ENCODE data around the gene MAPKAP1.

The MAPKAP1 gene

DNA sequence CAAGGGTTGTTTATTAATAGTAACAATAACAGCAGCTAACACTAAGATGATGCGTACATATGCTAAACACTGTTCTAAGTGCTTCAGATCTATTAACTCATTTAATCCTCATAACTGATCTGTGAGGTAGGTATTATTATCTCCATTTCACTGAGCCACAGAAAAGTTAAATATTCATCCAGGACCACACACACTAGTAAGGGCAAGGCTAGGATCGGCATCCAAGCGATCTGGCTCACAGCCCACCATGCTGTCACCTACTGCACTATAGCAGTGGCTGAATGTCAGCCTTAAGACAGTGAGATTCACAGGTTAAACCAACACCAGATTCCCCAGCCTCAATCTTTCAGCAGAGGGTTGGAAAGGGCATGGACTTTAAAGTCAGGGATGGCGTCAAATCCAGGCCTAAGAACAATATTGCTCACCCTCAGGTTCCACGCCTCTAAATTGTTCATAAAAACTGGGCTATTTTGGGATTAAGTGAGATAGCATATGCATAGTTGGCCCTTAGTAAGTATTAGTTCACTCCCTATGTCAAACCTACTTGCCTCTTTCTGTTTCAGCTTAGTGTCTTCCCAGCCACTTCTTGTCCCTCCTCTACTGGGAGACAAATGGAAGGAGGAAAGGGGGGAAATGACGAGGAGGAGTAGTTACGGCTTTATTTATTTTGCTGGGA is 150.8 kb downstream of the MAPKAP1 start:
- DNase-seq, result no peak

DNA sequence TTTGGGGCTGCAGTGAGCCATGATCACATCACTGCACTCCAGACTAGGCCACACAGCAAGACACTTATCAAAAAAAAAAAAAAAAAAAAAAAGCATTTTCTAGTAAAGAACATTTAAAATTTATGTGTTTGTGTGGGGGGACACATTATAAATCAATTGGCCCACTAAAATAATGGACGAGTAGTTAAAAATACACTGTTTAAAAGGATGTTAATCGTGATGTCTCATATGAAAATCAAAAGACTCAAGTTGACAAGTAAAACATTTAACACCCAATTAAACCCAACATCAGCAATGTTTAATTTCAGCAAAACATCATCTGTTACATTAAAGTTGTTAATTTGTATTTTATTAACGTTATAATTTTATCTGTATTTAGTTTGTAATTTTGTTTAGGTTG is 152.3 kb downstream of the MAPKAP1 start:
- no peak for DNase-seq

- peak; percentile 87 for DNase-seq
These were observed 155.2 kb downstream of the MAPKAP1 start for GRCh38 chr9:125551781-125552180.

DNA sequence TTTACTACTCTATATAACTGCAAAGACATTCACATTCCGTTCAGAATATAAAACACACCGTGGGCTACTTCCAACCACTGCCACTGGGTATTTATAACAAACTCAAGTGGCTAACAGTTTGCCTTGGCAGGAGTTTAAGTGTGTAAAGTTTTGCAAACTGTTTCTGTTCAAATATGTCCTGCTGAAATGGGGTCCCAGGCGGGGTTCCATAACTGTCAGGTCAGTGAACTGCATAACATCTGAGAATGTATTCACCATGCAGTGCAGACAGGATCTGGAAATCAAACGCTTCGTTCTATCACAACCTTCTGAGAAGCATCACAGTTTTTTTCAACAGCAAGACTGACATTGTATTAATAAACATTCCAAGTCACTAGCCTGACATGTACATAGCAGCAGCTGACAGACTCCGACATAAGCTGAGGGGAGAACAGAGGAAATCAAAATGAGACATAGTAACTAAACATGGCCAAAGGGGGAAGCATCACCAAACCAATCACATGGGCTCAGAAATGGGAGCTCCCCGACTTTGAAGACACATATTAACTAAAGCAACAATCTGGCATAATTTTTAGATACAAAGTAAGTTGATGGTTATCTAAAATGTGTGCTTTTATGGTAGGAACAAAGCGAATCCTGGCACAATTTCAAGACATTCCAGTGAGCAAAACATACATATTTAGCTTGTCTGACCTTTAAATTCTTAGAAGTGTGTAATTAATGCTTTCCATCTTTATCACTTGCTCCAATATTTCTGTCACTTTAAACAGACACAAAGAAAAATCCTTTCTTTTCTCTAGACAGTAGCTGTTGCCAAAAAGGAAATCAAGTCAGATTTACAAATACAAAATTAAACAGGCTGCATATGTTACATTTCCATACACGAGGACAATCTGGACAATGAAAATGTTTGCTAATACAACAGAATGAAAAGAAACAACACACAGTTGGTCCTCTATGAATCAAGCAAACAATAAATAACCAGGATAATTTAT is 156.8 kb downstream of the MAPKAP1 start:
- DNase-seq, result no peak

DNA sequence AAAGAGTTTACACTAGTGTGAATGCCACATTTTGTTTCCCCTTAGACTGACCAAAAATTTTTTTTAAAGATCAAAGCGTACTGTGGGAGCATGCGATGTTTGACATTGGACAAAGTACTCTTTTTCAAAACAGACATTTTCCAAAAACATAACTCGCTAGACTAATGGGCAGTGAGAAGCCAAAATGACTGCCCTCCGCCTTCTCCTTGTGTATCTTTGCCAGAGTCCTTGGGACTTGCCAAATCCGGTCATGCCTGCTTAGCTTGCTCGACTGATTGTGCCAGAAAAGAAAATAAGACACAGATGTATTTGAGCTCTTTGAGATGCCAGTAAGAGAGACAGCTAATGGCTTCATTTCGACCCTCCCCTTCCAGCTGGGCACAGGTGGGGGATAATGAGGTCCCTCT is 157.5 kb downstream of the MAPKAP1 start:
- peak; percentile 93 for DNase-seq

GRCh38 chr9:125549039-125549438 is 158.0 kb downstream of the MAPKAP1 start:
- DNase-seq, result no peak

GRCh38 chr9:125548141-125548540 is 158.9 kb downstream of the MAPKAP1 start:
- no peak for DNase-seq

- no peak for DNase-seq
These were observed 159.6 kb downstream of the MAPKAP1 start for GRCh38 chr9:125547368-125547767.

- no peak for DNase-seq
These were observed 161.2 kb downstream of the MAPKAP1 start for GRCh38 chr9:125545845-125546244.

- DNase-seq, result peak; percentile 90
These were observed 161.9 kb downstream of the MAPKAP1 start for GRCh38 chr9:125544988-125545651.

DNA sequence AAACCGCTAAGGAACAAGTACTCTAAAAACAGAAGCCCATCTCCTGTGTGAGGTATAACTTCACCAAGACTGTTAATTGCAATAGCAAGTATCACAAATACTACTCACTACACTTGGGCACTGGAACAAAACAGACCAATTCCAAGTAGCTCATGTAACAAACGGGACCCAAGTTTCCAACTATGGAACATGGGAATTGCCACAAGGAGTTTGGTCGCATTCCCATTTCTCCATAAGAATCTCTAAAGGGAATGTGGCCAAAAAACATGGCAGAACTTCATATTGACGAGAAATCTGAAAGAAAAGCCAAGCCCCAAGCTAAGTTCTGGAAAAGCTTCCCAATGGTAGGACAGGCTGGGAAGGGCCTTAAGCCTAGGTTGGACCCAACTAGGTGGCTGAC is 162.5 kb downstream of the MAPKAP1 start:
- DNase-seq, result no peak

GRCh38 chr9:125541840-125542243 is 165.2 kb downstream of the MAPKAP1 start:
- peak; percentile 90 for DNase-seq

DNA sequence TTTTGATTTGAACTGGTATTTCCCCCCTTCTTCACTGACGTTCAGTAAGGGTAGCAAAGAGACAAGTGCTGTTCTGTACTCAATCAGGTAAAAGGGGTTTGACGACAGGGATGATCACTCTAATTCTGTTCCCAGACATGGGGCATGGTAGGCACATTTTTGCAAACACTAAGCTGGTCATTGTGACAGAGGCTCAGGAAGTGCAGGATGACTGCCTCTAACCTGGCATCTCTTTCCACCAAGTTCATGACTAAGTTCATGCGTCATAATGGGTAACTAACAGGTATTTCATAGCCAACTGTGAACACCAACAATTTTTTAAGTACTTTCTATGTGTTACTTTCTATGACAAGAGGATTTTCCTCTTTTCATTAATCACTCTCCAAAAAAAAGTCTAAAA is 166.5 kb downstream of the MAPKAP1 start:
- no peak for DNase-seq

GRCh38 chr9:125538092-125538473 is 168.9 kb downstream of the MAPKAP1 start:
- peak; percentile 96 for DNase-seq

DNA sequence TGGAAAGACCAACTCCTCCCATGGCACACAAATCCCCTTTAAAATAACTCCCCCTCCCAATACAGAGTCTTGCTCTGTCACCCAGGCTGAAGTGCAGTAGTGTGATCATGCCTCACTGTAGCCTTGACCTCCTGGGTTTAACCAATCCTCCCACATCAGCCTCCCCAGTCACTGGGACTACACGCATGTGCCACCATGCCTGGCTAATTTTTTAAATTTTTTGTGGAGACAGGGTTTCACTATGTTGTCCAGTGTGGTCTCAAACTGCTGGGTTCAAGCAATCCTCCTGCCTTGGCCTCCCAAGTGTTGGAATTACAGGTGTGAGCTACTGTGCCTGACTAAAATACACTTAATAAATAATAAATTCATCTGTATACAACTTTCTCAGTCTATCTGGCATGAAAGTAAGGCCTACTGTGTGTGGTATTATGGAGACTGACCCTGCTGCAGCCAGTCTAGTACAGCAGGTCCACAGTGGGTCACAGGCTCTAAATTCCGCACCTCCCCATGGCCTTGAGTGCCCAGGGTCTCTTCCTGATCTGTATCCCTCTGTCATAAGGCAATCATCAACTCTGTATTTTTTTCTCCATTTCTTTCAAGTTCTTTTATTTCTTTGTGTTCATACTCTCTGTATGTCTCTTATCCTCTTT is 169.4 kb downstream of the MAPKAP1 start:
- no peak for DNase-seq

- DNase-seq, result no peak
These were observed 170.2 kb downstream of the MAPKAP1 start for GRCh38 chr9:125536776-125537175.

DNA sequence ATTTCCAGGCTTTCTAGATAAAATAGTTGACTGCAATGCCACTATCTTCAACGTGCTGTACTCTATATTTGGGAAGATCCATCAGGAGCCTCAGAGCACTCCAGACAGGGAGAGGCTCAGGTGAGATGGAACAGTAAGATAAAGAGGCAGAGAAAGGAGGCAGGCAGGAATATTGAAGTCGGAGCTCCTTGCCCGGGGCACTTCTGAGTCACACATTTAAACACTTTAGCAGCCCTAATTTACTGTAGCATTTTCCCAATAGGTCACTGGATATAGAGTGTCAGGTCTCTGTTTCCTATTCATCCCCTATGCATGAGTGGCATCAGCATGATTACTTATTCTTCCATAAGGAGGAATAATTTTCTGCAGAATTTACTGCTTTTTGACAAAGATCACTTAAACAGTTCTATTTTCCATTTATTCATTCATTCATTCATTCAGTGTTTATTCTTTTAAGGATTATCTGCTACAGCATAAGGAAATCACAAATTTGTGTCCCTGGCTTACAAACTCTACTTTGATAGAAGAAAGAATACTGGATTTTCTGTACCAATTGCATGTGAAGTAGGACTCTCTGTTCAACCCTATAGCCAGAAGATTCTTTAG is 170.7 kb downstream of the MAPKAP1 start:
- peak; percentile 46 for DNase-seq

DNA sequence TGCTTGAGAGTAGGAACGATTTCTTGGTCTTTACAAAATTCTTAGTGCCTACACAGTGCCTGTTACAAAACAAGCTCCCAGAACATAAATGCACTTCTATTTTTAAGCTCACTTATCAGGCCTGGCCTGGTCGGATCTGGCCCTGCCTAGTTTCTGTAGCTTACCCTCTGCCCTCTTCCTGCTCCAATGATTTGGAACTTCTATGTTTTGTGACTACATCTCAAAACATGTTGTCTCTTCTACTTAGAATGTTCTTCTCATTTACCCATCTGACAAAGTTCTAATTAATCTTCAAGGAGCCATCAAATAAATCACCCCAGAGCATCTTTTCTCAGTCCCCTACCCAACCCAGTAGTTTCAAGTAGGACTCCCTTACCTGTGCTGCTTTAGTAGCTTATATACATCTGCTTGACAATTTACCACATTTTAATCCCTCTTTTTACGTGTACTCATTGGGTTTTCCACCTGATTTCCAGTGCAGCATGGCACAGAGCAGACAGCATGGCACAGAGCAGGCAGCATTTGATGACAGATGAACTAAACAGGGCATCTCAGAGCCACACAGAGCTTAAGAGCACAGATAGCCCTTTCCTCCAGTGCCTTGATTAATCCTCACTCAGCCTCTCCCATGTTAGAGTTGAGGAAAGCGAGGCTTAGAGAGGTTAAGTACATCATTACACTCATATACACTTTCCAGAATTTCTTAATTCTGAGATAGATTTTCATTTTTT is 171.9 kb downstream of the MAPKAP1 start:
- DNase-seq, result no peak

DNA sequence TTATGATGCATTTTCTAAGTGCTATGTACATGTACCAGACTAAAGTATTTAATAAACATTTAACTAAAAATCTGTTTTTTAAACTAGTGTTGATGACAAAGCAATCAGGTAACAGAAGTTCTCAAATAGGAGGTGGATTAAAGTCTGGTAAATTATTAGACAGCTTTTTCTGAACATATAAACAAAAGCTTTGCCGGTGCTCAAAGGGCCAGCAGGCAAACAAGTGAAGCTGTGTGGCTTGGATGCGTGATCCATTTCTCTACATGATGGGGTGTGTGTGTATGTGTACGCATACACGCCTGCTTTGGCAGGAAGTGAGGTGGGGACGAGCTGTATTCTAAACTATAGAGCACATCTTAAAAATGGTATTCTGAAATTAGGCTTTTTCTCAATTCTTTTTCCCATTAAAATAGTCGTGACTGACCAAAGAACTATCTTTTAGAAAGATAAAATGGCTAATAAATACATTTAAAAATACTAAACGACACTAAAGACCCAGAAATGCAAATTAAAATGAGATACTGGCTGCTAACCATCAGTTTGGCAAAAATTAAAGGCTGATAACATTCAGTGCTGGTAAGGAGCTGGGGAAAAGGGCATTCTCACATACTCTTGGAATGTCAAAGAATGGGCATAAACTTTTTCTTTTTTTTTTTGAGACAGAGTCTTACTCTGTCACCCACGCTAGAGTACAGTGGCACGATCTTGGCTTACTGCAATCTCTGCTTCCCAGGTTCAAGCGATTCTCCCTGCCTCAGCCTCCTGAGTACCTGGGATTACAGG is 174.0 kb downstream of the MAPKAP1 start:
- DNase-seq, result no peak

- no peak for DNase-seq
These were observed 174.6 kb downstream of the MAPKAP1 start for GRCh38 chr9:125532412-125532811.
